H9 (cell line): Measurements from ENCODE around the gene MARCHF10. TPM values are rescaled to one million over a fixed set of nuclear protein-coding genes. Genes with fewer than 3 reads are reported as not detected.

ENCODE experiments used
- DNase-seq: peaks from one replicate; pipeline ENCODE4 v3.0.0-alpha.2; 2017
- H2AFZ ChIP-seq: one replicate; pipeline ENCODE4 v1.6.1; 2013; ENCODE audit warnings: mild to moderate bottlenecking, low read length, control low read depth, moderate library complexity
- H2AK5ac ChIP-seq: 2 replicates; pipeline ENCODE4 v1.6.1; 2013; ENCODE audit warnings: low read length, control low read depth, mixed read lengths; ENCODE audit not compliant: insufficient read length
- H2BK120ac ChIP-seq: one replicate; pipeline ENCODE4 v1.6.1; 2013; ENCODE audit warnings: low read depth, mild to moderate bottlenecking, low read length, control low read depth, inconsistent platforms; ENCODE audit not compliant: poor library complexity, severe bottlenecking
- H2BK12ac ChIP-seq: 2 replicates; pipeline ENCODE4 v1.6.1; 2013; ENCODE audit warnings: low read length, control low read depth, mixed read lengths, low read depth; ENCODE audit not compliant: insufficient read length
- H2BK15ac ChIP-seq: 2 replicates; pipeline ENCODE4 v1.6.1; 2013; ENCODE audit warnings: low read depth, low read length, control low read depth
- H2BK20ac ChIP-seq: one replicate; pipeline ENCODE4 v1.6.1; 2013; ENCODE audit warnings: low read depth, mild to moderate bottlenecking, low read length, control low read depth, inconsistent platforms; ENCODE audit not compliant: poor library complexity, severe bottlenecking
- H2BK5ac ChIP-seq: 2 replicates; pipeline ENCODE4 v1.6.1; 2013; ENCODE audit warnings: low read length, control low read depth, mixed read lengths; ENCODE audit not compliant: insufficient read length
- H3K14ac ChIP-seq: 2 replicates; pipeline ENCODE4 v1.6.1; 2013; ENCODE audit warnings: low read length, control low read depth; ENCODE audit not compliant: insufficient read depth
- H3K18ac ChIP-seq: 2 replicates; pipeline ENCODE4 v1.6.1; 2013; ENCODE audit warnings: low read depth, mild to moderate bottlenecking, mixed read lengths, low read length, control low read depth; ENCODE audit not compliant: insufficient read length
- H3K23ac ChIP-seq: 2 replicates; pipeline ENCODE4 v1.6.1; 2013; ENCODE audit warnings: low read length, control low read depth, mixed read lengths, low read depth; ENCODE audit not compliant: insufficient read length
- H3K23me2 ChIP-seq: 2 replicates; pipeline ENCODE4 v1.6.1; 2013; ENCODE audit warnings: low read depth, mild to moderate bottlenecking, mixed read lengths, low read length, control low read depth; ENCODE audit not compliant: insufficient read length, poor library complexity, severe bottlenecking
- H3K27ac ChIP-seq: 2 replicates; pipeline ENCODE4 v1.5.1; 2013; ENCODE audit warnings: low read length, control low read depth, mixed read lengths, low read depth; ENCODE audit not compliant: insufficient read length
- H3K27me3 ChIP-seq: 2 replicates; pipeline ENCODE4 v1.6.1; 2013; ENCODE audit warnings: low read length, control low read depth, inconsistent platforms; ENCODE audit not compliant: insufficient read depth
- H3K4ac ChIP-seq: 2 replicates; pipeline ENCODE4 v1.6.1; 2013; ENCODE audit warnings: low read depth, mild to moderate bottlenecking, control low read depth, inconsistent platforms, low read length, moderate library complexity
- H3K4me1 ChIP-seq: 2 replicates; pipeline ENCODE4 v1.6.1; 2013; ENCODE audit warnings: low read length, control low read depth, inconsistent platforms; ENCODE audit not compliant: insufficient read depth
- H3K4me2 ChIP-seq: 2 replicates; pipeline ENCODE4 v1.6.1; 2013; ENCODE audit warnings: low read length, control low read depth, mixed read lengths; ENCODE audit not compliant: insufficient read length, insufficient read depth
- H3K56ac ChIP-seq: 2 replicates; pipeline ENCODE4 v1.6.1; 2013; ENCODE audit warnings: low read depth, mild to moderate bottlenecking, mixed read lengths, low read length, control low read depth; ENCODE audit not compliant: insufficient read length
- H3K79me1 ChIP-seq: 2 replicates; pipeline ENCODE4 v1.6.1; 2013; ENCODE audit warnings: low read depth, mild to moderate bottlenecking, moderate library complexity, low read length, control low read depth, inconsistent platforms; ENCODE audit not compliant: insufficient read depth, poor library complexity, severe bottlenecking
- H3K79me2 ChIP-seq: 2 replicates; pipeline ENCODE4 v1.6.1; 2013; ENCODE audit warnings: low read length, control low read depth, inconsistent platforms; ENCODE audit not compliant: insufficient read depth
- H3K9ac ChIP-seq: 2 replicates; pipeline ENCODE4 v1.6.1; 2013; ENCODE audit warnings: low read length, control low read depth, mixed read lengths; ENCODE audit not compliant: insufficient read length; ENCODE audit errors: extremely low read depth
- H3K9me3 ChIP-seq: one replicate; pipeline ENCODE4 v1.6.1; 2013; ENCODE audit warnings: low read depth, low read length, inconsistent platforms; ENCODE audit not compliant: control insufficient read depth
- H3T11ph ChIP-seq: one replicate; pipeline ENCODE4 v1.6.1; 2013; ENCODE audit warnings: mild to moderate bottlenecking, low read length, control low read depth, inconsistent platforms
- H4K20me1 ChIP-seq: one replicate; pipeline ENCODE4 v1.6.1; 2013; ENCODE audit not compliant: control insufficient read depth, insufficient read length, insufficient read depth
- H4K5ac ChIP-seq: 2 replicates; pipeline ENCODE4 v1.6.1; 2013; ENCODE audit warnings: low read depth, mild to moderate bottlenecking, mixed read lengths, low read length, control low read depth; ENCODE audit not compliant: insufficient read length
- H4K8ac ChIP-seq: replicated peaks from 2 replicates; pipeline ENCODE4 v1.6.1; 2013; ENCODE audit warnings: low read length, control low read depth, mixed read lengths, low read depth; ENCODE audit not compliant: insufficient read length
- H4K91ac ChIP-seq: 2 replicates; pipeline ENCODE4 v1.6.1; 2013; ENCODE audit warnings: low read depth, mild to moderate bottlenecking, moderate library complexity, mixed read lengths, low read length, control low read depth; ENCODE audit not compliant: insufficient read length
- H3K27ac Mint-ChIP-seq, 3 experiments: 2 replicates in 2 of 3; 3 replicates in 1 of 3; pipeline ENCODE4 v1.8.0; 2020 to 2021; ENCODE audit warnings: mixed read lengths in 3 of 3, mild to moderate bottlenecking in 1 of 3, moderate library complexity in 1 of 3
- H3K27me3 Mint-ChIP-seq: 2 replicates; pipeline ENCODE4 v1.8.0; 2021; ENCODE audit warnings: low read depth, mild to moderate bottlenecking, moderate library complexity, mixed read lengths
- H3K36me3 Mint-ChIP-seq, 3 experiments: 2 replicates in 2 of 3; 3 replicates in 1 of 3; pipeline ENCODE4 v1.8.0; 2020 to 2021; ENCODE audit warnings: low read depth in 3 of 3, mixed read lengths in 3 of 3; ENCODE audit not compliant: insufficient read depth in 1 of 3
- H3K4me1 Mint-ChIP-seq, 2 experiments: 2 replicates each; pipeline ENCODE4 v1.8.0; 2020; ENCODE audit warnings: mixed read lengths in 2 of 2
- H3K4me3 Mint-ChIP-seq, 2 experiments: 2 replicates in 1 of 2; 3 replicates in 1 of 2; pipeline ENCODE4 v1.8.0; 2020 to 2021; ENCODE audit warnings: mild to moderate bottlenecking in 2 of 2, mixed read lengths in 2 of 2, moderate library complexity in 1 of 2
- H3K9me3 Mint-ChIP-seq, 2 experiments: 2 replicates in 1 of 2; 3 replicates in 1 of 2; pipeline ENCODE4 v1.8.0; 2020; ENCODE audit warnings: mild to moderate bottlenecking in 2 of 2, mixed read lengths in 2 of 2, moderate library complexity in 1 of 2
- CTCF ChIP-seq: fragments of 200-600 bp; sonication (generic); conservative IDR thresholded peaks from 3 replicates; pipeline ENCODE4 v1.8.0; 2021; ENCODE audit warnings: antibody characterized with exemption, mild to moderate bottlenecking
- WGBS: extraction: QIAGEN DNeasy Blood & Tissue Kit; methylation state at CpG from one replicate; pipeline ENCODE4 v1.1.7; 2013; ENCODE audit warnings: missing lambda C conversion rate, low lambda C conversion rate, mixed read lengths; ENCODE audit not compliant: insufficient read length; ENCODE audit errors: extremely low coverage; 5-methylcytosine and 5-hydroxymethylcytosine counted together
- total RNA-seq: library from RNA; stranded (reverse); gene quantifications from 2 replicates; pipeline ENCODE4 v1.2.1, GENCODE V29; 2021

Gene MARCHF10
- total RNA-seq, 1 experiment from 2014 or later: not detected

GRCh38 chr17:62660629-62661118 lies 147.4 kb downstream of the MARCHF10 start:
- no peak overlapping the region for H3K14ac ChIP-seq
- no peak overlapping the region for H4K5ac ChIP-seq
- no peak overlapping the region for H2AFZ ChIP-seq
- H3K4me1 ChIP-seq: no peaks in the 10 kb centered on the region
- H3K4ac ChIP-seq: no peak overlapping the region
- WGBS: no CpG with 5 or more reads among the region's 2 CpGs
- peaks cover 9% of the 10 kb centered on the region in 2 experiments for H3K9me3 Mint-ChIP-seq
- H3K4me3 Mint-ChIP-seq: no peak overlapping the region
- H2BK20ac ChIP-seq: no peak overlapping the region
- no peak for TF ChIP-seq CTCF
- peaks cover 0 to 17% (median 12%) of the 10 kb centered on the region in 3 experiments; a peak in 6 of 7 replicates for H3K36me3 Mint-ChIP-seq
- H3K23ac ChIP-seq: no peak overlapping the region
- DNase-seq: no peak
- H3K27me3 Mint-ChIP-seq: no peaks in the 10 kb centered on the region
- H3K27ac Mint-ChIP-seq: no peak overlapping the region
- H3K4me1 Mint-ChIP-seq: peaks cover 3 to 6% of the 10 kb centered on the region in 2 experiments; a peak in 3 of 4 replicates
- H3K56ac ChIP-seq: no peak overlapping the region
- H4K20me1 ChIP-seq: no peaks in the 10 kb centered on the region
- no peak overlapping the region for H3K4me2 ChIP-seq
- H2BK5ac ChIP-seq: no peak overlapping the region
- no peaks in the 10 kb centered on the region for H3K27me3 ChIP-seq
- no peak overlapping the region for H4K91ac ChIP-seq
- H2BK12ac ChIP-seq: no peak overlapping the region
- no peaks in the 10 kb centered on the region for H3K79me1 ChIP-seq
- H3K23me2 ChIP-seq: no peaks in the 10 kb centered on the region
- no peak overlapping the region for H3K18ac ChIP-seq
- H3K27ac ChIP-seq: no peak overlapping the region
- no peak overlapping the region for H2BK15ac ChIP-seq
- H2BK120ac ChIP-seq: no peak overlapping the region
- no peak overlapping the region for H2AK5ac ChIP-seq
- H3K79me2 ChIP-seq: no peaks in the 10 kb centered on the region
- H3K9me3 ChIP-seq: no peaks in the 10 kb centered on the region
- H3K9ac ChIP-seq: no peak overlapping the region
- no peak overlapping the region for H3T11ph ChIP-seq
- no peak overlapping the region for H4K8ac ChIP-seq
